ENCODE results near the gene APMAP. TPM values are rescaled to one million over a fixed set of nuclear protein-coding genes. Genes with fewer than 3 reads are reported as not detected.

APMAP gene
- total and polyA plus RNA-seq, 2 of the 13 experiments (the other 11 are each of a cell fraction or from before 2014, with no cell fraction given): 168 to 214 TPM

DNA sequence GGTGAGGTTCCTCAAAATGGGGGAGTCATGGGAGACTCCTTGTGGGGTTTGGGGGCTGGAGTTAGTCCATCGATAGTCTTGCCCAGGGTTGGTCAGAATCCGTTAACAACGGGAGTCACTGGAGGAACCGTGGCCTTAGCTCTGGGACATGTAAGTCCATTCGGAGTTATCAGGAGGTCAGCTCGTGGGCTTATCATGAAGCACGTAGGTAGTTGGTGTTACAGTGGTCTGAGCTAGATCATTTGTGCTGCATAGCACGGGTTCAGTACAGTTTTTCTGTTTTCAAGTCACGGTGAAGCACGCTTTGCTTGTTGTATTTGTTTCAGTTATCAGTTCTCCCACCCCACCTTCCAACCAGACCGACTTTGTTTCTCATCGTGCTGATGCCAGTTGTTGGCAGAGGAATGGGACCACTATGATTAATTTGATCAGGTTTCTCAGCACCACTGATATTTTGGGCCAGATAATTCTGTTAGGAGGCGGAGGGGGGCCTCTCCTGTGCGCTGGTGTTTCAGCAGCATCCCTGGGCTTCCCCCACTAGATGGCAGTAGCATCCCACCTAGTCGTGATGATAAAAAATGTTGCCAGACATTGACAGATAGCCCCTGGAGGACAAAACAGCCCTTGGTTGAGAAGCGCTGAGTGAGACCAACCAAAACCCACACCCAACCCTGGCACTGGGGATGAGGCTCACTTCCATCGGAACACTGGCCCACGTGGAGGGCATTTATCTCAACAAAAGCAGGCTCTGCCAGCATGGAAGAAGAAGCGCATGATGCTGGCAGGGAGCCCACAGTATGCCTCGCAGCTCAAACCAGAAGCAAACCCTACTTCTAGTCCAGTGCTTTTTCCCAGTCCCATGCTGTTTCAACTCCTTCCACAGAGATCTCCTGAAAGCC is 2.2 kb upstream of the APMAP start (continued):
- TF ChIP-seq, protein P1, sequence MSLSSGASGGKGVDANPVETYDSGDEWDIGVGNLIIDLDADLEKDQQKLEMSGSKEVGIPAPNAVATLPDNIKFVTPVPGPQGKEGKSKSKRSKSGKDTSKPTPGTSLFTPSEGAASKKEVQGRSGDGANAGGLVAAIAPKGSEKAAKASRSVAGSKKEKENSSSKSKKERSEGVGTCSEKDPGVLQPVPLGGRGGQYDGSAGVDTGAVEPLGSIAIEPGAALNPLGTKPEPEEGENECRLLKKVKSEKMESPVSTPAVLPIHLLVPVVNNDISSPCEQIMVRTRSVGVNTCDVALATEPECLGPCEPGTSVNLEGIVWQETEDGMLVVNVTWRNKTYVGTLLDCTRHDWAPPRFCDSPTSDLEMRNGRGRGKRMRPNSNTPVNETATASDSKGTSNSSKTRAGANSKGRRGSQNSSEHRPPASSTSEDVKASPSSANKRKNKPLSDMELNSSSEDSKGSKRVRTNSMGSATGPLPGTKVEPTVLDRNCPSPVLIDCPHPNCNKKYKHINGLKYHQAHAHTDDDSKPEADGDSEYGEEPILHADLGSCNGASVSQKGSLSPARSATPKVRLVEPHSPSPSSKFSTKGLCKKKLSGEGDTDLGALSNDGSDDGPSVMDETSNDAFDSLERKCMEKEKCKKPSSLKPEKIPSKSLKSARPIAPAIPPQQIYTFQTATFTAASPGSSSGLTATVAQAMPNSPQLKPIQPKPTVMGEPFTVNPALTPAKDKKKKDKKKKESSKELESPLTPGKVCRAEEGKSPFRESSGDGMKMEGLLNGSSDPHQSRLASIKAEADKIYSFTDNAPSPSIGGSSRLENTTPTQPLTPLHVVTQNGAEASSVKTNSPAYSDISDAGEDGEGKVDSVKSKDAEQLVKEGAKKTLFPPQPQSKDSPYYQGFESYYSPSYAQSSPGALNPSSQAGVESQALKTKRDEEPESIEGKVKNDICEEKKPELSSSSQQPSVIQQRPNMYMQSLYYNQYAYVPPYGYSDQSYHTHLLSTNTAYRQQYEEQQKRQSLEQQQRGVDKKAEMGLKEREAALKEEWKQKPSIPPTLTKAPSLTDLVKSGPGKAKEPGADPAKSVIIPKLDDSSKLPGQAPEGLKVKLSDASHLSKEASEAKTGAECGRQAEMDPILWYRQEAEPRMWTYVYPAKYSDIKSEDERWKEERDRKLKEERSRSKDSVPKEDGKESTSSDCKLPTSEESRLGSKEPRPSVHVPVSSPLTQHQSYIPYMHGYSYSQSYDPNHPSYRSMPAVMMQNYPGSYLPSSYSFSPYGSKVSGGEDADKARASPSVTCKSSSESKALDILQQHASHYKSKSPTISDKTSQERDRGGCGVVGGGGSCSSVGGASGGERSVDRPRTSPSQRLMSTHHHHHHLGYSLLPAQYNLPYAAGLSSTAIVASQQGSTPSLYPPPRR (CRISPR knock-in tag; IDR thresholded peaks at IDR 0.05; ENCODE audit: borderline replicate concordance): no peak
- TF ChIP-seq, protein P2, sequence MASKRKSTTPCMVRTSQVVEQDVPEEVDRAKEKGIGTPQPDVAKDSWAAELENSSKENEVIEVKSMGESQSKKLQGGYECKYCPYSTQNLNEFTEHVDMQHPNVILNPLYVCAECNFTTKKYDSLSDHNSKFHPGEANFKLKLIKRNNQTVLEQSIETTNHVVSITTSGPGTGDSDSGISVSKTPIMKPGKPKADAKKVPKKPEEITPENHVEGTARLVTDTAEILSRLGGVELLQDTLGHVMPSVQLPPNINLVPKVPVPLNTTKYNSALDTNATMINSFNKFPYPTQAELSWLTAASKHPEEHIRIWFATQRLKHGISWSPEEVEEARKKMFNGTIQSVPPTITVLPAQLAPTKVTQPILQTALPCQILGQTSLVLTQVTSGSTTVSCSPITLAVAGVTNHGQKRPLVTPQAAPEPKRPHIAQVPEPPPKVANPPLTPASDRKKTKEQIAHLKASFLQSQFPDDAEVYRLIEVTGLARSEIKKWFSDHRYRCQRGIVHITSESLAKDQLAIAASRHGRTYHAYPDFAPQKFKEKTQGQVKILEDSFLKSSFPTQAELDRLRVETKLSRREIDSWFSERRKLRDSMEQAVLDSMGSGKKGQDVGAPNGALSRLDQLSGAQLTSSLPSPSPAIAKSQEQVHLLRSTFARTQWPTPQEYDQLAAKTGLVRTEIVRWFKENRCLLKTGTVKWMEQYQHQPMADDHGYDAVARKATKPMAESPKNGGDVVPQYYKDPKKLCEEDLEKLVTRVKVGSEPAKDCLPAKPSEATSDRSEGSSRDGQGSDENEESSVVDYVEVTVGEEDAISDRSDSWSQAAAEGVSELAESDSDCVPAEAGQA (IDR thresholded peaks at IDR 0.05; ENCODE audit: low read depth): no peak
- TF ChIP-seq, protein P2 (CRISPR knock-in tag; IDR thresholded peaks at IDR 0.05; ENCODE audit: borderline replicate concordance): no peak; the same call in 1 of the 2 replicates
- TF ChIP-seq SATB2 (CRISPR knock-in tag; IDR thresholded peaks at IDR 0.05) (no peak), NFIB (CRISPR knock-in tag; IDR thresholded peaks at IDR 0.05; ENCODE audit: borderline replicate concordance) (no peak), ZNF180 (CRISPR knock-in tag; IDR thresholded peaks at IDR 0.05; ENCODE audit: borderline replicate concordance, low read depth) (no peak), MIER2 (CRISPR knock-in tag; IDR thresholded peaks at IDR 0.05) (0 out of 2 replicates have a peak, but pooled peaks have one; percentile 58), SP2 (CRISPR knock-in tag; IDR thresholded peaks at IDR 0.05) (no peak), TEAD3 (CRISPR knock-in tag; optimal IDR thresholded peaks at IDR 0.05; ENCODE audit: borderline replicate concordance) (peak; percentile 34), CENPT (CRISPR knock-in tag; IDR thresholded peaks at IDR 0.05; ENCODE audit: low read depth) (no peak), ASH2L (IDR thresholded peaks at IDR 0.05; ENCODE audit: insufficient read length, low read depth, low read length) (no peak), FOXJ3 (CRISPR knock-in tag; IDR thresholded peaks at IDR 0.05; ENCODE audit: borderline replicate concordance) (no peak), SKI (IDR thresholded peaks at IDR 0.05; ENCODE audit: partially characterized antibody) (no peak), FOXA3 (CRISPR knock-in tag; IDR thresholded peaks at IDR 0.05) (no peak; the same call in 1 of the 2 replicates)
- TF ChIP-seq, protein P3, sequence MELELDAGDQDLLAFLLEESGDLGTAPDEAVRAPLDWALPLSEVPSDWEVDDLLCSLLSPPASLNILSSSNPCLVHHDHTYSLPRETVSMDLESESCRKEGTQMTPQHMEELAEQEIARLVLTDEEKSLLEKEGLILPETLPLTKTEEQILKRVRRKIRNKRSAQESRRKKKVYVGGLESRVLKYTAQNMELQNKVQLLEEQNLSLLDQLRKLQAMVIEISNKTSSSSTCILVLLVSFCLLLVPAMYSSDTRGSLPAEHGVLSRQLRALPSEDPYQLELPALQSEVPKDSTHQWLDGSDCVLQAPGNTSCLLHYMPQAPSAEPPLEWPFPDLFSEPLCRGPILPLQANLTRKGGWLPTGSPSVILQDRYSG (CRISPR knock-in tag; IDR thresholded peaks at IDR 0.05): no peak

Measured in HepG2 (cell line).